Mesenchymal stem cell (in vitro differentiated cells and primary cell): ENCODE measurements around the gene CD300A.

Experiments used
- DNase-seq: peaks from one replicate; pipeline ENCODE4 v3.0.0-alpha.2; 2013
- H2AFZ ChIP-seq: one replicate; pipeline ENCODE4 v1.6.1; 2013; ENCODE audit warnings: low read depth, mild to moderate bottlenecking, control low read depth, inconsistent platforms, low read length, moderate library complexity
- H2AK5ac ChIP-seq: 2 replicates; pipeline ENCODE4 v1.6.1; 2013; ENCODE audit warnings: low read length, moderate library complexity, mild to moderate bottlenecking, inconsistent platforms; ENCODE audit not compliant: severe bottlenecking
- H2BK120ac ChIP-seq: one replicate; pipeline ENCODE4 v1.6.1; 2013; ENCODE audit warnings: low read depth, mild to moderate bottlenecking, inconsistent platforms, low read length, moderate library complexity
- H2BK12ac ChIP-seq, 2 experiments: one replicate each; pipeline ENCODE4 v1.6.1; 2013; ENCODE audit warnings: inconsistent platforms in 2 of 2, low read length in 2 of 2, mild to moderate bottlenecking in 2 of 2, moderate library complexity in 2 of 2, control low read depth in 1 of 2
- H2BK15ac ChIP-seq: one replicate; pipeline ENCODE4 v1.6.1; 2013; ENCODE audit warnings: mild to moderate bottlenecking, low read depth, inconsistent platforms; ENCODE audit not compliant: poor library complexity, severe bottlenecking
- H2BK5ac ChIP-seq: 2 replicates; pipeline ENCODE4 v1.6.1; 2013; ENCODE audit warnings: low read depth, mild to moderate bottlenecking, low read length, control low read depth, inconsistent platforms; ENCODE audit not compliant: poor library complexity, severe bottlenecking
- H3K14ac ChIP-seq, 2 experiments: one replicate each; pipeline ENCODE4 v1.6.1; 2013; ENCODE audit warnings: inconsistent platforms in 2 of 2, low read length in 2 of 2, control low read depth in 1 of 2, mild to moderate bottlenecking in 1 of 2, moderate library complexity in 1 of 2
- H3K18ac ChIP-seq, 2 experiments: one replicate each; pipeline ENCODE4 v1.6.1; 2013; ENCODE audit warnings: inconsistent platforms in 2 of 2, low read length in 2 of 2, control low read depth in 1 of 2, low read depth in 1 of 2, mild to moderate bottlenecking in 1 of 2
- H3K23ac ChIP-seq, 2 experiments: one replicate each; pipeline ENCODE4 v1.6.1; 2013; ENCODE audit warnings: inconsistent platforms in 2 of 2, low read length in 2 of 2, mild to moderate bottlenecking in 2 of 2, moderate library complexity in 2 of 2, control low read depth in 1 of 2
- H3K27ac ChIP-seq: 2 replicates; pipeline ENCODE4 v1.5.1; 2013; ENCODE audit warnings: mild to moderate bottlenecking, moderate library complexity, low read length, control low read depth, inconsistent platforms; ENCODE audit not compliant: poor library complexity, severe bottlenecking
- H3K27me3 ChIP-seq, 2 experiments: 2 replicates each; pipeline versions ENCODE4 v1.6.1 to v1.7.0; 2013; ENCODE audit warnings: low read length in 2 of 2, mild to moderate bottlenecking in 2 of 2, moderate library complexity in 2 of 2, control low read depth in 1 of 2, inconsistent platforms in 1 of 2; ENCODE audit not compliant: control insufficient read depth in 1 of 2, insufficient read depth in 1 of 2
- H3K36me3 ChIP-seq, 2 experiments: 2 replicates each; pipeline versions ENCODE4 v1.6.1 to v1.7.0; 2013; ENCODE audit warnings: low read length in 2 of 2, control low read depth in 1 of 2, inconsistent platforms in 1 of 2, low read depth in 1 of 2, mild to moderate bottlenecking in 1 of 2; ENCODE audit not compliant: insufficient read depth in 2 of 2, control insufficient read depth in 1 of 2
- H3K4ac ChIP-seq, 2 experiments: one replicate each; pipeline ENCODE4 v1.6.1; 2013; ENCODE audit warnings: inconsistent platforms in 2 of 2, low read length in 2 of 2, mild to moderate bottlenecking in 2 of 2, moderate library complexity in 2 of 2, control low read depth in 1 of 2, low read depth in 1 of 2
- H3K4me1 ChIP-seq: 2 replicates; pipeline ENCODE4 v1.6.1; 2013; ENCODE audit warnings: low read depth, low read length, control low read depth; ENCODE audit not compliant: control insufficient read depth, insufficient read depth
- H3K4me2 ChIP-seq: 2 replicates; pipeline ENCODE4 v1.6.1; 2013; ENCODE audit warnings: low read length, mild to moderate bottlenecking, inconsistent platforms; ENCODE audit not compliant: poor library complexity, severe bottlenecking
- H3K4me3 ChIP-seq, 2 experiments: 2 replicates each; pipeline versions ENCODE4 v1.5.1 to v1.7.0; 2013; ENCODE audit warnings: low read length in 2 of 2, mild to moderate bottlenecking in 2 of 2, control low read depth in 1 of 2, low read depth in 1 of 2; ENCODE audit not compliant: insufficient read depth in 1 of 2
- H3K79me1 ChIP-seq: replicated peaks from 2 replicates; pipeline ENCODE4 v1.6.1; 2013; ENCODE audit warnings: mild to moderate bottlenecking, control low read depth, low read length, inconsistent platforms; ENCODE audit not compliant: poor library complexity, severe bottlenecking
- H3K9ac ChIP-seq: 2 replicates; pipeline ENCODE4 v1.7.0; 2013; ENCODE audit warnings: mild to moderate bottlenecking, low read length, moderate library complexity
- H3K9me3 ChIP-seq: 2 replicates; pipeline ENCODE4 v1.7.0; 2013; ENCODE audit warnings: mild to moderate bottlenecking, low read length; ENCODE audit not compliant: control insufficient read depth
- H4K8ac ChIP-seq: one replicate; pipeline ENCODE4 v1.6.1; 2013; ENCODE audit warnings: inconsistent platforms, mild to moderate bottlenecking, low read length, moderate library complexity
- H4K91ac ChIP-seq: one replicate; pipeline ENCODE4 v1.6.1; 2013; ENCODE audit warnings: mild to moderate bottlenecking, low read length, inconsistent platforms
- WGBS: methylation state at CpG from one replicate; pipeline ENCODE4 v1.1.7; 2013; ENCODE audit warnings: mixed read lengths; 5-methylcytosine and 5-hydroxymethylcytosine counted together

Gene CD300A

GRCh38 chr17:74460241-74460640 is 6.2 kb upstream of the CD300A start:
- Histone ChIP-seq H3K4me1 (no peaks in the 10 kb centered on the region), H3K9ac (no peak overlapping the region), H4K91ac (no peak overlapping the region), H3K4me3 (no peak overlapping the region), H2AK5ac (no peak overlapping the region), H3K9me3 (no peaks in the 10 kb centered on the region), H3K36me3 (no peaks in the 10 kb centered on the region), H3K23ac (no peak overlapping the region), H3K14ac (no peak overlapping the region), H3K4me2 (no peak overlapping the region), H2AFZ (no peak overlapping the region), H3K27me3 (peaks cover 31 to 65% of the 10 kb centered on the region in 2 experiments), H4K8ac (no peak overlapping the region), H3K27ac (no peak overlapping the region), H2BK120ac (no peak overlapping the region), H2BK5ac (no peak overlapping the region), H3K79me1 (no peaks in the 10 kb centered on the region), H3K4ac (no peak overlapping the region), H2BK15ac (no peak overlapping the region), H2BK12ac (no peak overlapping the region), H3K18ac (no peak overlapping the region)
- DNase-seq = no peak
- WGBS = 73% methylated on average over 2 of the region's 2 CpGs

GRCh38 chr17:74460996-74461395 is 5.4 kb upstream of the CD300A start:
- Histone ChIP-seq H3K4me3 (no peak overlapping the region), H3K18ac (no peak overlapping the region), H4K8ac (no peak overlapping the region), H3K79me1 (no peaks in the 10 kb centered on the region), H3K14ac (no peak overlapping the region), H3K9ac (no peak overlapping the region), H2AK5ac (no peak overlapping the region), H3K27me3 (peaks cover 39 to 71% of the 10 kb centered on the region in 2 experiments), H2BK15ac (no peak overlapping the region), H3K36me3 (no peaks in the 10 kb centered on the region), H3K4me2 (no peak overlapping the region), H3K4ac (no peak overlapping the region), H3K27ac (no peak overlapping the region), H3K9me3 (no peaks in the 10 kb centered on the region), H2BK120ac (no peak overlapping the region), H4K91ac (no peak overlapping the region), H2BK5ac (no peak overlapping the region), H3K23ac (no peak overlapping the region), H2BK12ac (no peak overlapping the region), H2AFZ (no peak overlapping the region), H3K4me1 (no peaks in the 10 kb centered on the region)
- DNase-seq = no peak
- WGBS = 89% methylated on average over 6 of the region's 7 CpGs

GRCh38 chr17:74461611-74462010 is 4.8 kb upstream of the CD300A start:
- H4K8ac ChIP-seq = no peak overlapping the region
- H3K14ac ChIP-seq = no peak overlapping the region
- H3K79me1 ChIP-seq = no peaks in the 10 kb centered on the region
- H2BK15ac ChIP-seq = no peak overlapping the region
- no peak overlapping the region for H4K91ac ChIP-seq
- no peak overlapping the region for H2BK5ac ChIP-seq
- no peak overlapping the region for H3K23ac ChIP-seq
- no peak for DNase-seq
- no peak overlapping the region for H2AK5ac ChIP-seq
- no peak overlapping the region for H3K4me2 ChIP-seq
- peaks cover 45 to 75% of the 10 kb centered on the region in 2 experiments for H3K27me3 ChIP-seq
- WGBS = 82% methylated on average over 9 of the region's 10 CpGs
- no peak overlapping the region for H3K27ac ChIP-seq
- no peak overlapping the region for H3K4ac ChIP-seq
- H3K9me3 ChIP-seq = no peaks in the 10 kb centered on the region
- H2AFZ ChIP-seq = no peak overlapping the region
- no peaks in the 10 kb centered on the region for H3K4me1 ChIP-seq
- no peak overlapping the region for H3K4me3 ChIP-seq
- no peaks in the 10 kb centered on the region for H3K36me3 ChIP-seq
- H2BK120ac ChIP-seq = no peak overlapping the region
- H2BK12ac ChIP-seq = no peak overlapping the region
- H3K9ac ChIP-seq = no peak overlapping the region
- H3K18ac ChIP-seq = no peak overlapping the region

- H3K27me3 ChIP-seq = peaks cover 40 to 70% of the 10 kb centered on the region in 2 experiments
- no peak overlapping the region for H4K91ac ChIP-seq
- no peak overlapping the region for H2BK12ac ChIP-seq
- H3K14ac ChIP-seq = no peak overlapping the region
- H3K4me2 ChIP-seq = no peak overlapping the region
- no peak overlapping the region for H2BK15ac ChIP-seq
- H3K36me3 ChIP-seq = no peaks in the 10 kb centered on the region
- H2AK5ac ChIP-seq = no peak overlapping the region
- no peak for DNase-seq
- H3K27ac ChIP-seq = no peak overlapping the region
- no peak overlapping the region for H3K9ac ChIP-seq
- H3K18ac ChIP-seq = no peak overlapping the region
- no peak overlapping the region for H2BK5ac ChIP-seq
- no peak overlapping the region for H3K4me3 ChIP-seq
- no peaks in the 10 kb centered on the region for H3K9me3 ChIP-seq
- no peak overlapping the region for H3K23ac ChIP-seq
- no peak overlapping the region for H4K8ac ChIP-seq
- 89% methylated on average over 7 of the region's 7 CpGs for WGBS
- no peak overlapping the region for H3K4ac ChIP-seq
- no peak overlapping the region for H2AFZ ChIP-seq
- H2BK120ac ChIP-seq = no peak overlapping the region
- no peaks in the 10 kb centered on the region for H3K79me1 ChIP-seq
- H3K4me1 ChIP-seq = peaks cover 3% of the 10 kb centered on the region
These were observed 1.6 kb upstream of the CD300A start for GRCh38 chr17:74464730-74465377.
